Transverse colon (tissue), 4 donors: Measurements from ENCODE around the gene ELAVL4.

Source experiments
- CTCF ChIP-seq, 5 experiments: fragments of 200-600 bp in 3 of 5; fragments of 450-650 bp in 2 of 5; sonication (generic) in 3 of 5; IDR thresholded peaks; 1 replicate in 2 of 5; 2 replicates in 3 of 5; pipeline ENCODE4 v1.5.1; 2016 to 2017; ENCODE audit warnings: antibody characterized with exemption in 5 of 5, inconsistent platforms in 3 of 5, mild to moderate bottlenecking in 2 of 5, moderate library complexity in 1 of 5
- POLR2A ChIP-seq: fragments of 450-650 bp; IDR thresholded peaks from one replicate; pipeline ENCODE4 v1.6.1; 2016; ENCODE audit warnings: antibody characterized with exemption, mild to moderate bottlenecking, moderate library complexity
- POLR2AphosphoS5 ChIP-seq, 3 donors: sonication (generic); formaldehyde crosslinking; IDR thresholded peaks; one replicate each; pipeline ENCODE4 v1.6.1; 2016; ENCODE audit warnings: antibody characterized with exemption in 3 of 3

GRCh38 chr1:50243939-50244338 is 135.2 kb downstream of the ELAVL4 start:
- TF ChIP-seq CTCF (IDR thresholded peaks at IDR 0.05): no peak
- TF ChIP-seq POLR2AphosphoS5 (IDR thresholded peaks at IDR 0.05): no peak
- TF ChIP-seq POLR2A: no peak
